ENCODE measurements around the gene TMEFF2.

DNA sequence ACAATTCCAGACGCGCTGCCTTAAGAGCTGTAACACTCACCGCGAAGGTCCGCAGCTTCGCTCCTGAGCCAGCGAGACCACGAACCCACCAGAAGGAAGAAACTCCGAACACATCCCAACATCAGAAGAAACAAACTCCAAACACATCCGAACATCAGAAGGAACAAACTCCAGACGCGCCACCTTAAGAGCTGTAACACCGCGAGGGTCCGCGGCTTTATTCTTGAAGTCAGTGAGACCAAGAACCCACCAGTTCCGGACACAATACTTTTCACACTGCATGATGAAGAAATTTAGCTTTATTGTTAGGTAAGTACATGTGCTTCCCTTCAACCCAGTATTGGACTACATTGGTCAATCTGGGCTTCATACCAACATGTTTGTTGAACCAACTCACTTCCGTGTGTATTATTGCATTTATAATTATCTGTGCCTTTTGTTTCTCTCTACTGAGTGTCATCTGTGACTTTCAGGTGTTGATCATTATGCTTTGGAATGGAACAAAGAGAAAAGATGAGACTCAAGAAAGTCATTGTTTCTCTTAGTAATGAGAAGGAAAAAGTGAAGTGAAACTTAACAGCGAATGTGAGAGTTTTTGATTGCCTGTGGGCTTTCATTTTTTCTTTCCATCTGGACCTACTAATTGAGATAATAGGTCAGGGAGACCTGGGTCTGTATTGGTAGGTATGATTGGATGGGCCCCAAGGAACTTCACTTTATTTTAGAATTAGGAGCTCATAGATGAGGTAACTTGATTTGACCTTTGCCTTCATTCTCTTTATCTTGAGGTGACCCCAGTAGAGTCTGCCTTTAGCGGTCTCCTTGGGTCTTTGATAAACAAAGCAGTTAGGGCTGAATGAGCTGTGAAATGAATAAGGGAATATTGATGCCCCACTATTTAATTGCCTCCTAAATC, 271.7 kb downstream of the TMEFF2 start:
- TF ChIP-seq EZH2 (IDR thresholded peaks at IDR 0.05; ENCODE audit: insufficient read depth, poor library complexity, severe bottlenecking), result no peak
- TF ChIP-seq EZH2phosphoT487 (IDR thresholded peaks at IDR 0.05; ENCODE audit: insufficient read depth, low read depth), result no peak

Measured in GM23248 (cell line).